Activated CD8-positive, alpha-beta memory T cell treated with anti-CD3 and anti-CD28 coated beads, Interleukin-2, amount 10 ng/mL, durations not matched to agents 7 days and 5 days (primary cell): ENCODE results near the gene ZNF18. TPM values are rescaled to one million over a fixed set of nuclear protein-coding genes. Genes with fewer than 3 reads are reported as not detected.
"Not testable (repeated sequence)": the region's sequence is repeated elsewhere in the genome, so short reads cannot be mapped to it uniquely, and the experiment has no call there.

ENCODE experiments used
- ATAC-seq: fragments of 150-1000 bp; cut with Tn5 transposase; one replicate; pipeline ENCODE4 v1.10.0; 2021; ENCODE audit warnings: moderate library complexity
- CTCF ChIA-PET: fragments of 350-600 bp; sonication (Branson Sonifier 250); formaldehyde crosslinking; loops from one replicate; lab custom pipeline; 2021; ENCODE audit warnings: antibody characterized with exemption; lab: Charles Lee
- DNase-seq: peaks from one replicate; pipeline ENCODE4 v3.0.0-alpha.2; 2020
- H3K27ac Mint-ChIP-seq: one replicate; pipeline ENCODE4 v1.8.0; 2021; ENCODE audit warnings: mild to moderate bottlenecking, mixed read lengths
- H3K27me3 Mint-ChIP-seq: one replicate; pipeline ENCODE4 v1.8.0; 2021; ENCODE audit warnings: mixed read lengths
- H3K36me3 Mint-ChIP-seq: one replicate; pipeline ENCODE4 v1.8.0; 2021; ENCODE audit warnings: mild to moderate bottlenecking, mixed read lengths
- H3K4me1 Mint-ChIP-seq: one replicate; pipeline ENCODE4 v1.8.0; 2021; ENCODE audit warnings: mixed read lengths
- H3K4me3 Mint-ChIP-seq: one replicate; pipeline ENCODE4 v1.8.0; 2021; ENCODE audit warnings: mild to moderate bottlenecking, moderate library complexity, mixed read lengths
- H3K9me3 Mint-ChIP-seq: one replicate; pipeline ENCODE4 v1.8.0; 2022; ENCODE audit warnings: low read depth, mixed read lengths
- total RNA-seq, 2 experiments: library from RNA; stranded (reverse); gene quantifications; one replicate each; pipeline ENCODE4 v1.2.3, GENCODE V29; 2021

Gene ZNF18
- total RNA-seq, 2 experiments from 2014 or later, result 9.3 to 11.9 TPM

- peak within 1 kb of the TSS; percentile 74 for H3K27ac Mint-ChIP-seq
- CTCF ChIA-PET, result interaction anchor here (0.6 to 2.3 kb wide), 6 partner anchors 11 to 116 kb away, joined by 3 to 14 read pairs (median 4); partner anchors contain the start of gene ZNF18
- H3K4me3 Mint-ChIP-seq, result peak within 1 kb of the TSS; percentile 75
- H3K4me1 Mint-ChIP-seq, result peaks cover 27% of the 10 kb centered on the region
- DNase-seq (peak; percentile 93), ATAC-seq (peak; percentile 96)
- H3K36me3 Mint-ChIP-seq, result peaks cover 4% of the 10 kb centered on the region
- no peaks in the 10 kb centered on the region for H3K9me3 Mint-ChIP-seq
- H3K27me3 Mint-ChIP-seq, result peaks cover 8% of the 10 kb centered on the region
Observed at GRCh38 chr17:12020642-12021622, 23.7 kb upstream of the ZNF18 start, which contains the start of gene MAP2K4. Gene MAP2K4 (plus strand): TSS chr17:12020877. CDS start chr17:12020887, 10 bp downstream.

GRCh38 chr17:12007466-12007865 lies 10.2 kb upstream of the ZNF18 start:
- CTCF ChIA-PET, result interaction anchor here (1.2 kb wide), 1 partner anchor 10 kb away, joined by 4 read pairs; the partner anchor contains the start of gene ZNF18
- Mint-ChIP-seq H3K4me1 (no peaks in the 10 kb centered on the region), H3K27ac (no peak overlapping the region), H3K9me3 (no peaks in the 10 kb centered on the region), H3K4me3 (no peak overlapping the region), H3K27me3 (peaks cover 12% of the 10 kb centered on the region), H3K36me3 (no peaks in the 10 kb centered on the region)
- no peak for DNase-seq
- ATAC-seq, result no peak

GRCh38 chr17:11999696-12000095 lies 2.4 kb upstream of the ZNF18 start:
- H3K36me3 Mint-ChIP-seq, result peaks cover 1% of the 10 kb centered on the region
- no peak for ATAC-seq
- no peak overlapping the region for H3K27ac Mint-ChIP-seq
- no peaks in the 10 kb centered on the region for H3K9me3 Mint-ChIP-seq
- no peak overlapping the region for H3K4me3 Mint-ChIP-seq
- DNase-seq, result no peak
- CTCF ChIA-PET, result no interaction called here
- H3K4me1 Mint-ChIP-seq, result peaks cover 20% of the 10 kb centered on the region
- H3K27me3 Mint-ChIP-seq, result no peaks in the 10 kb centered on the region

- ATAC-seq (no peak), DNase-seq (no peak)
- Mint-ChIP-seq H3K4me3 (peak overlapping the region; percentile 95), H3K27ac (peak overlapping the region; percentile 91), H3K9me3 (no peaks in the 10 kb centered on the region), H3K27me3 (no peaks in the 10 kb centered on the region), H3K36me3 (peaks cover 6% of the 10 kb centered on the region), H3K4me1 (peaks cover 21% of the 10 kb centered on the region)
- CTCF ChIA-PET, result interaction anchor here (0.6 to 2.7 kb wide), 4 partner anchors 12 to 34 kb away, joined by 3 to 14 read pairs (median 4); partner anchors contain the start of gene MAP2K4
Observed at GRCh38 chr17:11997972-11998233, 628 bp upstream of the ZNF18 start.

GRCh38 chr17:11996722-11997146 lies 541 bp downstream of the ZNF18 start:
- Mint-ChIP-seq H3K4me1 (peaks cover 21% of the 10 kb centered on the region), H3K9me3 (no peaks in the 10 kb centered on the region), H3K27me3 (no peaks in the 10 kb centered on the region), H3K36me3 (peaks cover 12% of the 10 kb centered on the region), H3K27ac (peak overlapping the region; percentile 88), H3K4me3 (peak overlapping the region; percentile 95)
- CTCF ChIA-PET, result interaction anchor here (0.7 to 2.7 kb wide), 8 partner anchors 9 to 1035 kb away, joined by 3 to 14 read pairs (median 4); partner anchors contain the start of gene MAP2K4
- DNase-seq, result peak; percentile 73
- ATAC-seq, result peak; percentile 45

- no peaks in the 10 kb centered on the region for H3K27me3 Mint-ChIP-seq
- ATAC-seq, result no peak
- H3K36me3 Mint-ChIP-seq, result peaks cover 27% of the 10 kb centered on the region
- H3K27ac Mint-ChIP-seq, result no peak overlapping the region
- no peaks in the 10 kb centered on the region for H3K9me3 Mint-ChIP-seq
- CTCF ChIA-PET, result no interaction called here
- no peak for DNase-seq
- no peak overlapping the region for H3K4me3 Mint-ChIP-seq
- H3K4me1 Mint-ChIP-seq, result peaks cover 12% of the 10 kb centered on the region
Observed at GRCh38 chr17:11991461-11991860, 5.8 kb downstream of the ZNF18 start.

GRCh38 chr17:11990363-11990983 lies 6.8 kb downstream of the ZNF18 start:
- no peak for ATAC-seq
- CTCF ChIA-PET, result no interaction called here
- H3K36me3 Mint-ChIP-seq, result peaks cover 27% of the 10 kb centered on the region
- no peak overlapping the region for H3K4me3 Mint-ChIP-seq
- H3K9me3 Mint-ChIP-seq, result no peaks in the 10 kb centered on the region
- H3K4me1 Mint-ChIP-seq, result peaks cover 7% of the 10 kb centered on the region
- no peak for DNase-seq
- no peaks in the 10 kb centered on the region for H3K27me3 Mint-ChIP-seq
- no peak overlapping the region for H3K27ac Mint-ChIP-seq

- Mint-ChIP-seq H3K36me3 (peaks cover 31% of the 10 kb centered on the region), H3K9me3 (no peaks in the 10 kb centered on the region), H3K4me1 (no peaks in the 10 kb centered on the region), H3K27me3 (no peaks in the 10 kb centered on the region), H3K27ac (no peak overlapping the region), H3K4me3 (no peak overlapping the region)
- CTCF ChIA-PET, result interaction anchor here (2.1 kb wide), 1 partner anchor 10 kb away, joined by 6 read pairs; the partner anchor contains the start of gene ZNF18
- DNase-seq (no peak), ATAC-seq (no peak)
Observed at GRCh38 chr17:11986942-11987329, 10.3 kb downstream of the ZNF18 start.

GRCh38 chr17:11986179-11986941 lies 10.9 kb downstream of the ZNF18 start:
- H3K36me3 Mint-ChIP-seq, result peaks cover 31% of the 10 kb centered on the region
- ATAC-seq (no peak), DNase-seq (no peak)
- CTCF ChIA-PET, result interaction anchor here (2.1 kb wide), 1 partner anchor 11 kb away, joined by 6 read pairs; the partner anchor contains the start of gene ZNF18
- H3K27me3 Mint-ChIP-seq, result no peaks in the 10 kb centered on the region
- H3K9me3 Mint-ChIP-seq, result no peaks in the 10 kb centered on the region
- no peaks in the 10 kb centered on the region for H3K4me1 Mint-ChIP-seq
- H3K4me3 Mint-ChIP-seq, result no peak overlapping the region
- no peak overlapping the region for H3K27ac Mint-ChIP-seq

GRCh38 chr17:11981862-11982261 lies 15.4 kb downstream of the ZNF18 start:
- H3K9me3 Mint-ChIP-seq, result no peaks in the 10 kb centered on the region
- H3K27ac Mint-ChIP-seq, result no peak overlapping the region
- H3K4me1 Mint-ChIP-seq, result no peaks in the 10 kb centered on the region
- H3K36me3 Mint-ChIP-seq, result peaks cover 39% of the 10 kb centered on the region
- no peak overlapping the region for H3K4me3 Mint-ChIP-seq
- DNase-seq, result no peak
- no peaks in the 10 kb centered on the region for H3K27me3 Mint-ChIP-seq
- no peak for ATAC-seq
- CTCF ChIA-PET, result interaction anchor here (1.0 to 1.2 kb wide), 3 partner anchors 16 to 158 kb away, joined by 3 read pairs; partner anchors contain the start of gene ZNF18

- H3K9me3 Mint-ChIP-seq, result no peaks in the 10 kb centered on the region
- no peak overlapping the region for H3K4me3 Mint-ChIP-seq
- H3K36me3 Mint-ChIP-seq, result peaks cover 43% of the 10 kb centered on the region
- H3K4me1 Mint-ChIP-seq, result no peaks in the 10 kb centered on the region
- ATAC-seq, result no peak
- no peaks in the 10 kb centered on the region for H3K27me3 Mint-ChIP-seq
- H3K27ac Mint-ChIP-seq, result no peak overlapping the region
- DNase-seq, result no peak
- CTCF ChIA-PET, result interaction anchor here (1.1 kb wide), 1 partner anchor 17 kb away, joined by 3 read pairs; the partner anchor contains the start of gene ZNF18
Observed at GRCh38 chr17:11980813-11981212, 16.5 kb downstream of the ZNF18 start.

GRCh38 chr17:11979795-11980194 lies 17.5 kb downstream of the ZNF18 start:
- no peak for ATAC-seq
- CTCF ChIA-PET, result no interaction called here
- Mint-ChIP-seq H3K4me3 (no peak overlapping the region), H3K36me3 (peaks cover 44% of the 10 kb centered on the region), H3K27me3 (no peaks in the 10 kb centered on the region), H3K9me3 (no peaks in the 10 kb centered on the region), H3K27ac (no peak overlapping the region), H3K4me1 (no peaks in the 10 kb centered on the region)
- no peak for DNase-seq

- H3K9me3 Mint-ChIP-seq, H3K27ac Mint-ChIP-seq, ATAC-seq, H3K4me3 Mint-ChIP-seq, H3K4me1 Mint-ChIP-seq, H3K27me3 Mint-ChIP-seq, DNase-seq, CTCF ChIA-PET: not testable (repeated sequence)
- peaks cover 14% of the 10 kb centered on the region for H3K36me3 Mint-ChIP-seq
Observed at GRCh38 chr17:11972741-11973140, 24.5 kb downstream of the ZNF18 start.
